Measurements from ENCODE around the gene RPS16.

Gene RPS16

GRCh38 chr19:39419003-39419402 is 16.7 kb downstream of the RPS16 start:
- no peak for DNase-seq

- no peak for DNase-seq
Measured at GRCh38 chr19:39417463-39418181, 18.1 kb downstream of the RPS16 start.

- DNase-seq: no peak
Measured at GRCh38 chr19:39416152-39417120, 19.3 kb downstream of the RPS16 start.

- DNase-seq: no peak
Measured at GRCh38 chr19:39415111-39416046, 20.4 kb downstream of the RPS16 start.

GRCh38 chr19:39413911-39414608 is 21.7 kb downstream of the RPS16 start:
- no peak for DNase-seq

GRCh38 chr19:39413272-39413910 is 22.4 kb downstream of the RPS16 start:
- DNase-seq: no peak

- DNase-seq: no peak
Measured at GRCh38 chr19:39412867-39413271, 22.9 kb downstream of the RPS16 start.

GRCh38 chr19:39412100-39412866 is 23.5 kb downstream of the RPS16 start, which contains the start of gene PLEKHG2:
Gene PLEKHG2, plus strand, starts transcription at chr19:39412669. Its CDS starts 1,418 bp downstream, at chr19:39414087.
- DNase-seq: peak; percentile 99

GRCh38 chr19:39411832-39412099 is 24.0 kb downstream of the RPS16 start:
- peak; percentile 93 for DNase-seq

- DNase-seq: no peak
Measured at GRCh38 chr19:39411081-39411831, 24.5 kb downstream of the RPS16 start.

- no peak for DNase-seq
Measured at GRCh38 chr19:39410831-39411080, 25.0 kb downstream of the RPS16 start.

GRCh38 chr19:39410017-39410830 is 25.5 kb downstream of the RPS16 start:
- DNase-seq: peak; percentile 72

GRCh38 chr19:39409208-39410016 is 26.3 kb downstream of the RPS16 start:
- peak; percentile 87 for DNase-seq

- peak; percentile 26 for DNase-seq
Measured at GRCh38 chr19:39408392-39409207, 27.1 kb downstream of the RPS16 start.

- peak; percentile 83 for DNase-seq
Measured at GRCh38 chr19:39407660-39408391, 27.9 kb downstream of the RPS16 start.

GRCh38 chr19:39407410-39407659 is 28.4 kb downstream of the RPS16 start:
- no peak for DNase-seq

GRCh38 chr19:39406656-39407409 is 28.9 kb downstream of the RPS16 start, which contains the start of gene ZFP36:
Gene ZFP36, plus strand, starts transcription at chr19:39406847. Its CDS starts 58 bp downstream, at chr19:39406905.
- peak; percentile 93 for DNase-seq
